Vagina (tissue), 2 donors: ENCODE results near the gene SORL1-AS1.

Experiments
- CTCF ChIP-seq, 3 experiments: fragments of 450-650 bp in 2 of 3; fragments of 200-600 bp in 1 of 3; sonication (generic) in 1 of 3; IDR thresholded peaks; one replicate each; pipeline ENCODE4 v1.5.1; 2017 to 2019; ENCODE audit warnings: antibody characterized with exemption in 3 of 3, mild to moderate bottlenecking in 2 of 3, moderate library complexity in 2 of 3
- POLR2A ChIP-seq, 2 donors: fragments of 450-650 bp; IDR thresholded peaks; one replicate each; pipeline ENCODE4 v1.6.1; 2017; ENCODE audit warnings: antibody characterized with exemption in 2 of 2, mild to moderate bottlenecking in 2 of 2, moderate library complexity in 2 of 2
- POLR2AphosphoS5 ChIP-seq, 2 donors: sonication (generic); formaldehyde crosslinking; IDR thresholded peaks; one replicate each; pipeline ENCODE4 v1.9.0; 2017; ENCODE audit warnings: antibody characterized with exemption in 2 of 2, mild to moderate bottlenecking in 2 of 2, low read depth in 1 of 2; ENCODE audit not compliant: insufficient read depth in 1 of 2

GRCh38 chr11:121444526-121444925 is 8.2 kb downstream of the SORL1-AS1 start:
- no peak for TF ChIP-seq POLR2AphosphoS5 (IDR thresholded peaks at IDR 0.05; ENCODE audit: insufficient read depth in 1 of 2, low read depth in 1 of 2)
- TF ChIP-seq POLR2A (IDR thresholded peaks at IDR 0.05) = no peak
- no peak for TF ChIP-seq CTCF (IDR thresholded peaks at IDR 0.05)
